GM10266 (cell line): Measurements from ENCODE around the gene RNF227.

ENCODE experiments used
- DNase-seq: peaks from one replicate; pipeline ENCODE4 v3.0.0; 2012; ENCODE audit errors: extremely low spot score
- CTCF ChIP-seq: IDR thresholded peaks from 2 replicates; pipeline ENCODE4 v1.5.1; 2012; ENCODE audit warnings: mild to moderate bottlenecking, low read depth; ENCODE audit not compliant: control insufficient read depth, insufficient read depth; ENCODE audit errors: missing control alignments

The RNF227 gene

DNA sequence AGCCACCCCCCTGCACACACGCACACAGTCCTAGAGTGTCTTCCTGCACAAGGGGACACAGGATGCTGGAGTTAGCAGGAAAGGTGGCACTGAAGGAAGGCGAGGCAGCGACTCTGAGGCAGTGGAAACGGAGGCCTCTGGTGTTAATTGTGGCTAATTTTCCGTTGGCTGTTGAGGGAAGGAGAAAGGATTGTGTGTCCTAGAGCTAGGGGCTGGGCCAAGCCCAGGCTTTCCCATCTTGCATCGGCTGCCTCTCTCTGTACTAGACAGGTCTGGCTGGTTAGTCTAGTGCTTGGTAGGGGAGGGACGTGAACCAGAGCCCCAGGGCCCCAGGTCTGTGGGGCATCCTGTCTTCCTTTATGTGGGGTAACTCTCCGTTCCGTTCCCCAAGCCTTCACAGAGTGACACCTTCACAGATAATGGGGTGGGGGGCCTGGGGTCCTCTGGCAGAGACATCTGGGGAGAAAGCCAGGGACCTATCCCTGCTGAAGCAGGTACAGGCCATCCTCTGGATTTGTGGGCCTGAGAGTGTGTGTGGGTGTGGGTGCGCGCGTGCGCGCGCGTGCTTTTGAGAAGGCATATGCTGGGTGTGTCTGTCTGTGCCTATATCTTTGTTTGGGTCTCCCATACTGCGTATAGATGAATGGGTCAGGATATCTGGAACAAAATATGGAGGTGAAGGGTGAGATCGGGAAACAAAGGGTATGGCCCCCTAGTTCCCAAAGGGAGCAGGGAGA is 27.7 kb downstream of the RNF227 start, which contains the start of gene CHD3:
TSS of gene CHD3 (plus strand) at position 606 of the 737 bp plus-strand sequence. CDS start 212 bp downstream, outside the sequence.
- DNase-seq: no peak
- TF ChIP-seq CTCF: no peak

DNA sequence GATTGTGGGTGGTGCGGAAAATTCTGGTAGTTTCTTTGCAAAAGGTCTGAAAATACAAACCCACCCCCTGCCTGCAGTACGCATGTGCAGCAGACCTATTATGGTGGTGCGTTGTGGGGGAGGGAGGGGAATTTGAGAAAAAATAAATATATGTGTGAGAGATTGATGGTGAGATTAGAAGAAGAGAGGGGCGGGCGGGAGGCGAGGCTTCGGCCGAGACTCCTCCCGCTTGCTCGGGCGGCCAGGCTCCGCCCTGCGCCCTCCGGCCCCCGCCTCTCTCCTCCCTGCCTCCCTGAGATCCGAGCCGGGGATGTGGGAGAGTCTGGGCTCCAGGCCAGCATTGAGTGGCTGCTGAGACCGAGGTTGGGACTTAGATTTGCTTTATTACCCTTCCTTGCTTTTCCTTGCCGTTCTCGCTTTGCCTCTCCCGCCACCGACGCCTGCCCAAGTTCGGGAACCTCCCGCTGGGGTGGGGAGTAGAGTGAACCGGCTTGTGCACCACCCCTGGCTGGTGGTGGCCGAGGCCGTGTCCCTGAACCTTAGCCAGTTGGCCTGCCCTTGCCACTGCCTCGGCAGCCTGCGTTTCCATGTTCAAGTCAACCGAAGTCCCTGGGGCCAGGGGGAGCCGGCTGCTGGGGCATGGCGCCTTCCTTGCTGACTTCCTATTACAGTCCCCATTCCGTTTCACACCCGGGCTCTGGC is 28.5 kb downstream of the RNF227 start:
- DNase-seq: peak; percentile 91
- no peak for TF ChIP-seq CTCF

DNA sequence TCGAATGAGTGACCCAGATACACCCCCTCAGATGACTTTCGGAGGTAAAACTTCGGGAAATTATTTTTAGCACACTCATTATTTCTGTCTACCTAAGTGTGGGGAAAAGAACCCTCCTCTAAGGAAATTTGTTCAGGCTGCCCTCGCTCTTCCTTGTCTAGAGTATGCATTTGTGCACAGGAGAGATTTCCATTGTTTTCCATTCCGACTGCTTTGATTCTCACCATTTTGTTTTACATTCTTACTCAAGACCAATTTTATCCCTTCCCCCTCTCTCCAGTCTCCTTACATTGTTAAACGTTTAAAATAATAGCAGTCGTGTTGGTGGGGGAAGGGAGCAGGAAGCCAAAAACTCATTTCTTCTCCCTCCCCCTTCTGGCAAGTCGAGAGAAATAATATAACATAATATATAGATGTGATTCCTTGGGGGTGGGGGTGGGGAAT is 29.0 kb downstream of the RNF227 start:
- DNase-seq: no peak
- no peak for TF ChIP-seq CTCF

GRCh38 chr17:7886227-7887037 is 29.7 kb downstream of the RNF227 start:
- peak; percentile 62 for DNase-seq
- no peak for TF ChIP-seq CTCF

GRCh38 chr17:7885367-7886226 is 30.5 kb downstream of the RNF227 start:
- TF ChIP-seq CTCF: no peak
- peak; percentile 85 for DNase-seq

DNA sequence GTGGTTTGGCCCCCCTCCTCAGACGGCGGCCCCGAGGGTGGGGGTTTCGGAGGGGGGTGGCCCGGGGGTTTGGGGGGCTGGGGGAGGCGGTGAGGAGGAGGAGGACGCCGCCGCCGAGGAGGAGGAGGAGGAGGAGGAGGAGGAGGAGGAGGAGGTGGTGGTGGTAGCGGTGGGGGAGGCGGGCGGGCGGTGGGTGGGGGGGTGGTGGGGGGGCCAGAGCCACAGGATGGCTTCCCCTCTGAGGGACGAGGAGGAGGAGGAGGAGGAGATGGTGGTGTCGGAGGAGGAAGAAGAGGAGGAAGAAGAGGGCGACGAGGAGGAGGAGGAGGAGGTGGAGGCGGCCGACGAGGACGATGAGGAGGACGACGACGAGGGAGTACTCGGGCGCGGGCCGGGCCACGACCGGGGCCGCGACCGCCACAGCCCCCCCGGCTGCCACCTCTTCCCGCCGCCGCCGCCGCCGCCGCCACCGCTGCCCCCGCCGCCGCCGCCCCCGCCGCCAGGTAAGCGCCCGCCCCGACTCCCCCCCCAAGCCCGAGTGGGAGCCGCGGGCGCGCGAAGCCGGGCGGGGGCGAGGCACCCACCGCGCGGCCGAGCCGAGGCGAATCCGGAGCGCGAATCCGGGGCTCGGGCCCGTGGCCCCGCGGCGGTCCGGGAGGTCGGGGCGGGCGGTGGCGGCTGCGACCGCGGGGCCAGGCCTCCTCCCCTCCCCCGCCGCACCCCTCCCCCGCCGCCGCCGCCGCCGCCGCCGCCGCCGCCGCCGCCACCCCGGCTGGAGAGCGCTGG is 31.3 kb downstream of the RNF227 start:
- DNase-seq: peak; percentile 43
- no peak for TF ChIP-seq CTCF
